ENCODE results near the gene KLHL9. TPM values are rescaled to one million over a fixed set of nuclear protein-coding genes. Genes with fewer than 3 reads are reported as not detected.

Gene KLHL9
- total and polyA plus RNA-seq, 2 experiments from 2014 or later = 29.5 to 41.9 TPM

DNA sequence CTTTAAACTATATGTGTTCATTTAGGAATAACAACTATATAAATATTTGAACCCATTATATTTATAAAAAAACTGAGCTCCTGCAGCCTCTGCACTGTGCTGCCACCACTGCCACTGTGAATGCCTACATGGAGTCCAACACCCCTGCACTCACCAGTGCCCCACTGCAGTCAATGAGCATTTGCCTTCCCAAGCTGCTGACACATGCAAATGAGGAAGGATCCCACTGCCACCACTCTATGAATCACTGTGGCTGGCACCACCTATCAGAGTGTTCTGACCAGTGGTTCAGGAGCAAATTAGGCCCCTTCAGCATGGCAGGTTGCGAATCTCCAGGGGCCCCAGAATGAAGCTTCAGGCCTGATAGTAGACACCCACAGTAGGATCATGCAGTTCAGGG is 39.2 kb downstream of the KLHL9 start:
- H3K9me2 ChIP-seq (ENCODE audit: insufficient read depth) = no peaks in the 10 kb centered on the region
- DNase-seq = no peak
- no peaks in the 10 kb centered on the region for H3K4me1 ChIP-seq (ENCODE audit: insufficient read depth)
- TF ChIP-seq EZH2phosphoT487 (IDR thresholded peaks at IDR 0.05; ENCODE audit: insufficient read depth, low read depth) (no peak), EZH2 (IDR thresholded peaks at IDR 0.05; ENCODE audit: insufficient read depth, poor library complexity, severe bottlenecking) (no peak)
- H3K27ac ChIP-seq = no peak overlapping the region
- peaks cover 19% of the 10 kb centered on the region for H3K27me3 ChIP-seq (replicated peaks; ENCODE audit: insufficient read depth)
- no peaks in the 10 kb centered on the region for H3K36me3 ChIP-seq (ENCODE audit: low read depth)
- WGBS, 2 experiments (ENCODE audit: low coverage in 1 of 2, low lambda C conversion rate in 2 of 2, missing lambda C conversion rate in 2 of 2) = 64 to 72% methylated on average over 1 of the region's 1 CpG
- H3K9ac ChIP-seq = no peak overlapping the region
- no peak overlapping the region for H3K4me3 ChIP-seq
- no peaks in the 10 kb centered on the region for H3F3A ChIP-seq (ENCODE audit: insufficient read depth)
- no peak overlapping the region for H2AFZ ChIP-seq
- in situ Hi-C loops (cut with MboI) = no loop called here
- H3K9me3 ChIP-seq (ENCODE audit: low read depth) = no peaks in the 10 kb centered on the region
- H3K4me2 ChIP-seq (ENCODE audit: unreplicated experiment) = no peak overlapping the region
- H3K79me2 ChIP-seq (ENCODE audit: insufficient read depth) = no peaks in the 10 kb centered on the region
- H4K20me1 ChIP-seq (ENCODE audit: insufficient read depth) = no peaks in the 10 kb centered on the region

- DNase-seq = no peak
- no peak overlapping the region for H3K4me3 ChIP-seq
- H3F3A ChIP-seq (ENCODE audit: insufficient read depth) = no peaks in the 10 kb centered on the region
- H2AFZ ChIP-seq = no peak overlapping the region
- no peaks in the 10 kb centered on the region for H3K9me2 ChIP-seq (ENCODE audit: insufficient read depth)
- no peaks in the 10 kb centered on the region for H3K36me3 ChIP-seq (ENCODE audit: low read depth)
- in situ Hi-C loops (cut with MboI) = no loop called here
- TF ChIP-seq EZH2phosphoT487 (IDR thresholded peaks at IDR 0.05; ENCODE audit: insufficient read depth, low read depth) = no peak
- no peak for TF ChIP-seq EZH2 (IDR thresholded peaks at IDR 0.05; ENCODE audit: insufficient read depth, poor library complexity, severe bottlenecking)
- no peaks in the 10 kb centered on the region for H3K79me2 ChIP-seq (ENCODE audit: insufficient read depth)
- H3K27ac ChIP-seq = no peak overlapping the region
- H3K9me3 ChIP-seq (ENCODE audit: low read depth) = no peaks in the 10 kb centered on the region
- H3K4me2 ChIP-seq (ENCODE audit: unreplicated experiment) = no peak overlapping the region
- peaks cover 22% of the 10 kb centered on the region; the same call in 1 of the 2 replicates for H3K27me3 ChIP-seq (replicated peaks; ENCODE audit: insufficient read depth)
- H4K20me1 ChIP-seq (ENCODE audit: insufficient read depth) = no peaks in the 10 kb centered on the region
- 74 to 78% methylated on average over 6 of the region's 6 CpGs for WGBS, 2 experiments (ENCODE audit: low coverage in 1 of 2, low lambda C conversion rate in 2 of 2, missing lambda C conversion rate in 2 of 2)
- no peak overlapping the region for H3K9ac ChIP-seq
- no peaks in the 10 kb centered on the region for H3K4me1 ChIP-seq (ENCODE audit: insufficient read depth)
Observed at GRCh38 chr9:21294904-21295538, 40.2 kb downstream of the KLHL9 start.

GRCh38 chr9:21294364-21294774 is 40.8 kb downstream of the KLHL9 start:
- H3K9me2 ChIP-seq (ENCODE audit: insufficient read depth) = no peaks in the 10 kb centered on the region
- H3K4me2 ChIP-seq (ENCODE audit: unreplicated experiment) = no peak overlapping the region
- H3K27me3 ChIP-seq (replicated peaks; ENCODE audit: insufficient read depth) = peaks cover 22% of the 10 kb centered on the region; the same call in 1 of the 2 replicates
- no peak overlapping the region for H3K4me3 ChIP-seq
- no peaks in the 10 kb centered on the region for H3K79me2 ChIP-seq (ENCODE audit: insufficient read depth)
- TF ChIP-seq EZH2 (IDR thresholded peaks at IDR 0.05; ENCODE audit: insufficient read depth, poor library complexity, severe bottlenecking) (no peak), EZH2phosphoT487 (IDR thresholded peaks at IDR 0.05; ENCODE audit: insufficient read depth, low read depth) (no peak)
- H3K9ac ChIP-seq = no peak overlapping the region
- no peaks in the 10 kb centered on the region for H3K36me3 ChIP-seq (ENCODE audit: low read depth)
- 0 to 10% methylated on average over 1 of the region's 1 CpG for WGBS, 2 experiments (ENCODE audit: low coverage in 1 of 2, low lambda C conversion rate in 2 of 2, missing lambda C conversion rate in 2 of 2)
- H3K9me3 ChIP-seq (ENCODE audit: low read depth) = no peaks in the 10 kb centered on the region
- H3F3A ChIP-seq (ENCODE audit: insufficient read depth) = no peaks in the 10 kb centered on the region
- H4K20me1 ChIP-seq (ENCODE audit: insufficient read depth) = no peaks in the 10 kb centered on the region
- H2AFZ ChIP-seq = no peak overlapping the region
- H3K4me1 ChIP-seq (ENCODE audit: insufficient read depth) = no peaks in the 10 kb centered on the region
- peak; percentile 43 for DNase-seq
- H3K27ac ChIP-seq = no peak overlapping the region
- in situ Hi-C loops (cut with MboI) = no loop called here

DNA sequence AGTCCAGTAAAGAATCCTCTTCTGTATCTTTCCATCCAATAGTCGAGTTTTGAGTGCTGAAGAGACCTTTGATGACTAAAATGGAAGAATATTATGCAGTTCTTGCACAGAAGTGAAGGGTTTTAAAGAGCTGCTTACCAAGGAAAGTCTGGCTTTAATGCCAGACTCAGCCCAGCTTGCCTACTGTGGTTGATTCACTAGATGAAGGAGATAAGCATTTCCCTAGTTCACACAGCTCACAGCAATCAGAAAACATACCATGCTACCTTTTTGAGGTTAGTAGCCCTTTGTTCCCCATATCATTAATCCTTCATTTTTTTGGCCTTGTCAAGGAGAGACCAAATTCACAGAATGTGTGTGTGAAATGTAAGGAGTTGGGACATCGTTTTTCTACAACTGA is 45.4 kb downstream of the KLHL9 start:
- Histone ChIP-seq H3K9ac (no peak overlapping the region), H2AFZ (no peak overlapping the region), H3K4me2 (ENCODE audit: unreplicated experiment) (no peak overlapping the region), H3K36me3 (ENCODE audit: low read depth) (no peaks in the 10 kb centered on the region), H3K9me3 (ENCODE audit: low read depth) (no peaks in the 10 kb centered on the region), H3K79me2 (ENCODE audit: insufficient read depth) (no peaks in the 10 kb centered on the region), H4K20me1 (ENCODE audit: insufficient read depth) (no peaks in the 10 kb centered on the region), H3K9me2 (ENCODE audit: insufficient read depth) (no peaks in the 10 kb centered on the region), H3K4me3 (no peak overlapping the region), H3K27me3 (replicated peaks; ENCODE audit: insufficient read depth) (peaks cover 15% of the 10 kb centered on the region; the same call in 1 of the 2 replicates), H3K27ac (no peak overlapping the region), H3F3A (ENCODE audit: insufficient read depth) (no peaks in the 10 kb centered on the region), H3K4me1 (ENCODE audit: insufficient read depth) (no peaks in the 10 kb centered on the region)
- TF ChIP-seq EZH2 (IDR thresholded peaks at IDR 0.05; ENCODE audit: insufficient read depth, poor library complexity, severe bottlenecking) (no peak), EZH2phosphoT487 (IDR thresholded peaks at IDR 0.05; ENCODE audit: insufficient read depth, low read depth) (no peak)
- in situ Hi-C loops (cut with MboI) = no loop called here
- no peak for DNase-seq
- WGBS, 2 experiments (ENCODE audit: low coverage in 1 of 2, low lambda C conversion rate in 2 of 2, missing lambda C conversion rate in 2 of 2) = 0 to 2% methylated on average over 2 of the region's 2 CpGs
